Stimulated activated naive CD8-positive, alpha-beta T cell treated with anti-CD3 and anti-CD28 coated beads, Interleukin-15, Interleukin-2, amounts not matched to agents 100 U/mL and 50 U/mL, for 24 hours (primary cell): Measurements from ENCODE around the gene MAMDC2.

Experiments used
- ATAC-seq: fragments of 150-1000 bp; cut with Tn5 transposase; one replicate; pipeline ENCODE4 v1.10.0; 2021
- DNase-seq: peaks from one replicate; pipeline ENCODE4 v3.0.0; 2021

MAMDC2 gene

GRCh38 chr9:70043689-70044489, at the start of gene MAMDC2:
Gene MAMDC2, plus strand, starts transcription at chr9:70043848. Its CDS starts 350 bp downstream, at chr9:70044198.
- DNase-seq (no peak), ATAC-seq (peak; percentile 21)

- no peak for DNase-seq
- ATAC-seq, result no peak
Observed at GRCh38 chr9:69995846-69996245, 47.8 kb upstream of the MAMDC2 start.

GRCh38 chr9:69996967-69997366, 46.7 kb upstream of the MAMDC2 start:
- ATAC-seq (no peak), DNase-seq (no peak)

- no peak for ATAC-seq
- no peak for DNase-seq
Observed at GRCh38 chr9:69997524-69997923, 46.1 kb upstream of the MAMDC2 start.

GRCh38 chr9:69999315-69999714, 44.3 kb upstream of the MAMDC2 start:
- DNase-seq (no peak), ATAC-seq (no peak)

- ATAC-seq (no peak), DNase-seq (no peak)
Observed at GRCh38 chr9:70000469-70000868, 43.2 kb upstream of the MAMDC2 start.

GRCh38 chr9:70003901-70004714, 39.5 kb upstream of the MAMDC2 start:
- ATAC-seq, result no peak
- no peak for DNase-seq

GRCh38 chr9:70006306-70006705, 37.3 kb upstream of the MAMDC2 start:
- no peak for ATAC-seq

GRCh38 chr9:70007831-70008230, 35.8 kb upstream of the MAMDC2 start:
- DNase-seq, result no peak
- ATAC-seq, result no peak

More at GRCh38 chr9:70006306-70006705, 37.3 kb upstream of the MAMDC2 start:
- DNase-seq, result no peak

- ATAC-seq (no peak), DNase-seq (no peak)
Observed at GRCh38 chr9:70010015-70010414, 33.6 kb upstream of the MAMDC2 start.

- no peak for DNase-seq
- ATAC-seq, result no peak
Observed at GRCh38 chr9:70011366-70011765, 32.3 kb upstream of the MAMDC2 start.

GRCh38 chr9:70012569-70012968, 31.1 kb upstream of the MAMDC2 start:
- DNase-seq (no peak), ATAC-seq (no peak)

GRCh38 chr9:70013598-70014196, 30.0 kb upstream of the MAMDC2 start:
- DNase-seq (no peak), ATAC-seq (no peak)

GRCh38 chr9:70015099-70015498, 28.5 kb upstream of the MAMDC2 start:
- ATAC-seq (no peak), DNase-seq (no peak)

- ATAC-seq (no peak), DNase-seq (no peak)
Observed at GRCh38 chr9:70020217-70020616, 23.4 kb upstream of the MAMDC2 start.

- no peak for ATAC-seq
Observed at GRCh38 chr9:70020991-70021571, 22.6 kb upstream of the MAMDC2 start.

GRCh38 chr9:70028287-70028686, 15.4 kb upstream of the MAMDC2 start:
- no peak for ATAC-seq
- DNase-seq, result no peak

More at GRCh38 chr9:70020991-70021571, 22.6 kb upstream of the MAMDC2 start:
- no peak for DNase-seq

- no peak for DNase-seq
- no peak for ATAC-seq
Observed at GRCh38 chr9:70030156-70030555, 13.5 kb upstream of the MAMDC2 start.

- DNase-seq (no peak), ATAC-seq (no peak)
Observed at GRCh38 chr9:70031141-70031545, 12.5 kb upstream of the MAMDC2 start.

GRCh38 chr9:70034271-70034711, 9.4 kb upstream of the MAMDC2 start:
- no peak for DNase-seq
- ATAC-seq, result no peak

GRCh38 chr9:70035691-70036090, 8.0 kb upstream of the MAMDC2 start:
- DNase-seq, result no peak

GRCh38 chr9:70036641-70037040, 7.0 kb upstream of the MAMDC2 start:
- no peak for DNase-seq
- no peak for ATAC-seq

More at GRCh38 chr9:70035691-70036090, 8.0 kb upstream of the MAMDC2 start:
- ATAC-seq, result no peak
